HEK293 (cell line): Measurements from ENCODE around the gene SLC35E3.
A peak's percentile ranks its signal among the peaks of the same experiment; 100 is the strongest.

Experiments
- CTCF ChIA-PET: fragments of 350-600 bp; formaldehyde crosslinking; extraction: SDS; loops from one replicate; lab custom pipeline; 2021; ENCODE audit warnings: antibody characterized with exemption; lab: Yijun Ruan, JAX
- POLR2A ChIA-PET: fragments of 300-600 bp; formaldehyde crosslinking; extraction: SDS; loops from one replicate; lab custom pipeline; 2020; ENCODE audit warnings: antibody characterized with exemption, inconsistent platforms; lab: Yijun Ruan, JAX
- H3K27ac ChIP-seq: fragments of 200-500 bp; sonication (Bioruptor generic); 2 replicates; pipeline ENCODE4 v1.5.1; 2014; ENCODE audit warnings: low read depth, low read length, control low read depth, inconsistent platforms; ENCODE audit errors: extremely low read depth
- H3K36me3 ChIP-seq, 2 experiments: fragments of 200-500 bp in 1 of 2; sonication (Bioruptor generic) in 1 of 2; 1 replicate in 1 of 2; 2 replicates in 1 of 2; pipeline ENCODE4 v1.5.1; 2014 to 2017; ENCODE audit warnings: inconsistent platforms in 2 of 2, low read length in 2 of 2; ENCODE audit not compliant: control insufficient read depth in 2 of 2, insufficient read depth in 1 of 2
- H3K4me1 ChIP-seq: fragments of 200-500 bp; sonication (Bioruptor generic); 2 replicates; pipeline ENCODE4 v1.5.1; 2014; ENCODE audit warnings: mild to moderate bottlenecking, low read length, inconsistent platforms; ENCODE audit not compliant: control insufficient read depth, insufficient read depth
- H3K4me3 ChIP-seq: 2 replicates; pipeline ENCODE4 v1.5.1; 2011; ENCODE audit warnings: low read depth, mild to moderate bottlenecking, control low read depth, low read length, moderate library complexity
- H3K9me3 ChIP-seq: fragments of 200-500 bp; sonication (Bioruptor generic); 2 replicates; pipeline ENCODE4 v1.5.1; 2014; ENCODE audit warnings: low read depth, low read length, inconsistent platforms; ENCODE audit not compliant: control insufficient read depth, insufficient read depth
- GLI4 ChIP-seq: fragments of 450-650 bp; formaldehyde crosslinking; IDR thresholded peaks from 2 replicates; pipeline ENCODE4 v1.5.1; 2016; ENCODE audit warnings: missing biosample characterization, missing genetic modification characterization
- GLIS1 ChIP-seq: fragments of 450-650 bp; formaldehyde crosslinking; IDR thresholded peaks from 2 replicates; pipeline ENCODE4 v1.5.1; 2016; ENCODE audit warnings: missing biosample characterization, missing genetic modification characterization
- SCRT2 ChIP-seq: fragments of 450-650 bp; formaldehyde crosslinking; IDR thresholded peaks from 2 replicates; pipeline ENCODE4 v1.5.1; 2016; ENCODE audit warnings: missing biosample characterization, missing genetic modification characterization
- ZBTB1 ChIP-seq: fragments of 450-650 bp; formaldehyde crosslinking; IDR thresholded peaks from 2 replicates; pipeline ENCODE4 v1.5.1; 2016; ENCODE audit warnings: missing biosample characterization, missing genetic modification characterization
- ZBTB7A ChIP-seq: fragments of 450-650 bp; formaldehyde crosslinking; IDR thresholded peaks from 2 replicates; pipeline ENCODE4 v1.5.1; 2016; ENCODE audit warnings: low read depth, missing biosample characterization, missing genetic modification characterization
- ZFP37 ChIP-seq: fragments of 450-650 bp; formaldehyde crosslinking; IDR thresholded peaks from 2 replicates; pipeline ENCODE4 v1.5.1; 2016; ENCODE audit warnings: missing biosample characterization, missing genetic modification characterization
- ZNF112 ChIP-seq: fragments of 450-650 bp; formaldehyde crosslinking; IDR thresholded peaks from 2 replicates; pipeline ENCODE4 v1.5.0; 2017; ENCODE audit warnings: missing biosample characterization, missing genetic modification characterization
- ZNF184 ChIP-seq: fragments of 450-650 bp; IDR thresholded peaks from 2 replicates; pipeline ENCODE4 v1.5.1; 2018; ENCODE audit warnings: missing biosample characterization, mild to moderate bottlenecking, missing genetic modification characterization
- ZNF19 ChIP-seq: fragments of 450-650 bp; formaldehyde crosslinking; IDR thresholded peaks from 2 replicates; pipeline ENCODE4; 2016; ENCODE audit warnings: missing biosample characterization, missing genetic modification characterization, low read depth
- ZNF202 ChIP-seq: fragments of 450-650 bp; formaldehyde crosslinking; IDR thresholded peaks from 2 replicates; pipeline ENCODE4 v1.5.1; 2016; ENCODE audit warnings: missing biosample characterization, missing genetic modification characterization, borderline replicate concordance
- ZNF521 ChIP-seq: fragments of 450-650 bp; formaldehyde crosslinking; IDR thresholded peaks from 2 replicates; pipeline ENCODE4 v1.5.1; 2017; ENCODE audit warnings: missing biosample characterization, mild to moderate bottlenecking, missing genetic modification characterization
- ZNF610 ChIP-seq: fragments of 450-650 bp; formaldehyde crosslinking; IDR thresholded peaks from 2 replicates; pipeline ENCODE4 v1.5.1; 2016; ENCODE audit warnings: missing biosample characterization, missing genetic modification characterization, borderline replicate concordance
- ZNF629 ChIP-seq: fragments of 450-650 bp; formaldehyde crosslinking; IDR thresholded peaks from 2 replicates; pipeline ENCODE4 v1.5.1; 2017; ENCODE audit warnings: missing biosample characterization, missing genetic modification characterization
- ZNF654 ChIP-seq: fragments of 450-650 bp; formaldehyde crosslinking; IDR thresholded peaks from 2 replicates; pipeline ENCODE4 v1.5.1; 2016; ENCODE audit warnings: low read depth, missing biosample characterization, missing genetic modification characterization
- ZNF660 ChIP-seq: fragments of 450-650 bp; IDR thresholded peaks from 2 replicates; pipeline ENCODE4 v1.5.1; 2018; ENCODE audit warnings: missing biosample characterization, mild to moderate bottlenecking, missing genetic modification characterization
- ZNF792 ChIP-seq: fragments of 450-650 bp; formaldehyde crosslinking; IDR thresholded peaks from 2 replicates; pipeline ENCODE4 v1.5.1; 2016; ENCODE audit warnings: missing biosample characterization, missing genetic modification characterization
- ZSCAN16 ChIP-seq: fragments of 450-650 bp; formaldehyde crosslinking; IDR thresholded peaks from 2 replicates; pipeline ENCODE4 v1.5.1; 2016; ENCODE audit warnings: missing biosample characterization, missing genetic modification characterization
- ZSCAN23 ChIP-seq: fragments of 450-650 bp; formaldehyde crosslinking; IDR thresholded peaks from 2 replicates; pipeline ENCODE4 v1.5.1; 2016; ENCODE audit warnings: missing biosample characterization, missing genetic modification characterization
- TF ChIP-seq, protein P1 (sequence below): fragments of 450-650 bp; IDR thresholded peaks from 2 replicates; pipeline ENCODE4 v1.5.1; 2018; ENCODE audit warnings: missing biosample characterization, missing genetic modification characterization
- TF ChIP-seq, protein P2 (sequence below): fragments of 450-650 bp; formaldehyde crosslinking; IDR thresholded peaks from 2 replicates; pipeline ENCODE4 v1.5.1; 2017; ENCODE audit warnings: missing biosample characterization, mild to moderate bottlenecking, missing genetic modification characterization, moderate library complexity
- TF ChIP-seq, protein P3 (sequence below): fragments of 450-650 bp; formaldehyde crosslinking; optimal IDR thresholded peaks from 2 replicates; pipeline ENCODE3; 2016; ENCODE audit warnings: missing biosample characterization, mild to moderate bottlenecking, missing genetic modification characterization
- TF ChIP-seq, protein P4 (sequence below): fragments of 450-650 bp; formaldehyde crosslinking; IDR thresholded peaks from 2 replicates; pipeline ENCODE4 v1.5.1; 2016; ENCODE audit warnings: missing biosample characterization, missing genetic modification characterization
- TF ChIP-seq, protein P5 (sequence below): fragments of 450-650 bp; formaldehyde crosslinking; IDR thresholded peaks from 2 replicates; pipeline ENCODE4 v1.5.1; 2016; ENCODE audit warnings: missing biosample characterization, missing genetic modification characterization
- TF ChIP-seq, protein P6 (sequence below): fragments of 450-650 bp; formaldehyde crosslinking; IDR thresholded peaks from 2 replicates; pipeline ENCODE4 v1.5.1; 2016; ENCODE audit warnings: missing biosample characterization, missing genetic modification characterization
- TF ChIP-seq, protein P7 (sequence below): fragments of 450-650 bp; formaldehyde crosslinking; IDR thresholded peaks from 2 replicates; pipeline ENCODE4 v1.5.1; 2016; ENCODE audit warnings: missing biosample characterization, missing genetic modification characterization

Gene SLC35E3

DNA sequence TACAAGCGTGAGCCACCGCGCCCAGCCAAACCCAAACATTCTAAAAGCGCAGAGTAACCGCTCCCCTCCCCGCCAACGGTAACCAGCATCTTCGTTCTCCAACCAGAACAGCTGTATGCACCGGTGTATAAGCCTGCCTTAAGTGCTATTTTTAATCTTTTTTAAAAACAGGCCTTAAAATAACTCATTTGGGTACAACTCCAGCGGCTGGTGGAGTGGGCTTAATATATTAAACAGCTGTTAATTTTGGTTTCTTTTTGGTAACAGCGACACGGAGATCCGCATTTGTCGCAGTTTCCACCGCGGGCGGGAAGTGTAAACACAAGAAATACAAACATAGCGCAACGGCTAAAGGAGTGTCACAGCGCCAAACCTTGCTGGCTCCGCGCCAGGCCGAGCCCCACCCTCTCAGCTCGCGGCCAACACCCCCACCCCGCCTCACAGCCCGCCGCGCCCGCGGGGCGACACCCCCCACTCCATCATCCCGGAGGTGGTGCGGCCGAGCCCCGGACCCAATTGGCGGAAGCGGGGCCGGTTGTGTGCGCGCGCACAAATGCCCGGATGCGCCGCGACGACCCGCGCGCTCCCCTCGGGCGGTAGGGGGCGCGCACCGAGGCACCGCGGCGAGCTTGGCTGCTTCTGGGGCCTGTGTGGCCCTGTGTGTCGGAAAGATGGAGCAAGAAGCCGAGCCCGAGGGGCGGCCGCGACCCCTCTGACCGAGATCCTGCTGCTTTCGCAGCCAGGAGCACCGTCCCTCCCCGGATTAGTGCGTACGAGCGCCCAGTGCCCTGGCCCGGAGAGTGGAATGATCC is 61.8 kb downstream of the SLC35E3 start, which contains the start of gene MDM2 (continued):
- TF ChIP-seq, protein P1, sequence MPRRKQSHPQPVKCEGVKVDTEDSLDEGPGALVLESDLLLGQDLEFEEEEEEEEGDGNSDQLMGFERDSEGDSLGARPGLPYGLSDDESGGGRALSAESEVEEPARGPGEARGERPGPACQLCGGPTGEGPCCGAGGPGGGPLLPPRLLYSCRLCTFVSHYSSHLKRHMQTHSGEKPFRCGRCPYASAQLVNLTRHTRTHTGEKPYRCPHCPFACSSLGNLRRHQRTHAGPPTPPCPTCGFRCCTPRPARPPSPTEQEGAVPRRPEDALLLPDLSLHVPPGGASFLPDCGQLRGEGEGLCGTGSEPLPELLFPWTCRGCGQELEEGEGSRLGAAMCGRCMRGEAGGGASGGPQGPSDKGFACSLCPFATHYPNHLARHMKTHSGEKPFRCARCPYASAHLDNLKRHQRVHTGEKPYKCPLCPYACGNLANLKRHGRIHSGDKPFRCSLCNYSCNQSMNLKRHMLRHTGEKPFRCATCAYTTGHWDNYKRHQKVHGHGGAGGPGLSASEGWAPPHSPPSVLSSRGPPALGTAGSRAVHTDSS (tag by site-specific recombination), result no peak
- TF ChIP-seq ZNF610, result peak; percentile 20; the same call in 1 of the 2 replicates
- TF ChIP-seq, protein P2, sequence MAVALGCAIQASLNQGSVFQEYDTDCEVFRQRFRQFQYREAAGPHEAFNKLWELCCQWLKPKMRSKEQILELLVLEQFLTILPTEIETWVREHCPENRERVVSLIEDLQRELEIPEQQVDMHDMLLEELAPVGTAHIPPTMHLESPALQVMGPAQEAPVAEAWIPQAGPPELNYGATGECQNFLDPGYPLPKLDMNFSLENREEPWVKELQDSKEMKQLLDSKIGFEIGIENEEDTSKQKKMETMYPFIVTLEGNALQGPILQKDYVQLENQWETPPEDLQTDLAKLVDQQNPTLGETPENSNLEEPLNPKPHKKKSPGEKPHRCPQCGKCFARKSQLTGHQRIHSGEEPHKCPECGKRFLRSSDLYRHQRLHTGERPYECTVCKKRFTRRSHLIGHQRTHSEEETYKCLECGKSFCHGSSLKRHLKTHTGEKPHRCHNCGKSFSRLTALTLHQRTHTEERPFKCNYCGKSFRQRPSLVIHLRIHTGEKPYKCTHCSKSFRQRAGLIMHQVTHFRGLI (tag by site-specific recombination), result peak; percentile 97
- no peak for TF ChIP-seq ZSCAN16 (tag by site-specific recombination)
- TF ChIP-seq ZNF792, result peak; percentile 15; the same call in 1 of the 2 replicates
- TF ChIP-seq ZSCAN23, result no peak
- peak; percentile 97 for TF ChIP-seq ZBTB7A (tag by site-specific recombination)
- peak; percentile 68 for TF ChIP-seq GLI4
- TF ChIP-seq, protein P3, sequence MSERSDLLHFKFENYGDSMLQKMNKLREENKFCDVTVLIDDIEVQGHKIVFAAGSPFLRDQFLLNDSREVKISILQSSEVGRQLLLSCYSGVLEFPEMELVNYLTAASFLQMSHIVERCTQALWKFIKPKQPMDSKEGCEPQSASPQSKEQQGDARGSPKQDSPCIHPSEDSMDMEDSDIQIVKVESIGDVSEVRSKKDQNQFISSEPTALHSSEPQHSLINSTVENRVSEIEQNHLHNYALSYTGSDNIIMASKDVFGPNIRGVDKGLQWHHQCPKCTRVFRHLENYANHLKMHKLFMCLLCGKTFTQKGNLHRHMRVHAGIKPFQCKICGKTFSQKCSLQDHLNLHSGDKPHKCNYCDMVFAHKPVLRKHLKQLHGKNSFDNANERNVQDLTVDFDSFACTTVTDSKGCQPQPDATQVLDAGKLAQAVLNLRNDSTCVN (tag by site-specific recombination), result peak; percentile 99
- TF ChIP-seq ZNF660 (tag by site-specific recombination), result peak; percentile 53
- TF ChIP-seq, all 188 proteins: peak for 72

DNA sequence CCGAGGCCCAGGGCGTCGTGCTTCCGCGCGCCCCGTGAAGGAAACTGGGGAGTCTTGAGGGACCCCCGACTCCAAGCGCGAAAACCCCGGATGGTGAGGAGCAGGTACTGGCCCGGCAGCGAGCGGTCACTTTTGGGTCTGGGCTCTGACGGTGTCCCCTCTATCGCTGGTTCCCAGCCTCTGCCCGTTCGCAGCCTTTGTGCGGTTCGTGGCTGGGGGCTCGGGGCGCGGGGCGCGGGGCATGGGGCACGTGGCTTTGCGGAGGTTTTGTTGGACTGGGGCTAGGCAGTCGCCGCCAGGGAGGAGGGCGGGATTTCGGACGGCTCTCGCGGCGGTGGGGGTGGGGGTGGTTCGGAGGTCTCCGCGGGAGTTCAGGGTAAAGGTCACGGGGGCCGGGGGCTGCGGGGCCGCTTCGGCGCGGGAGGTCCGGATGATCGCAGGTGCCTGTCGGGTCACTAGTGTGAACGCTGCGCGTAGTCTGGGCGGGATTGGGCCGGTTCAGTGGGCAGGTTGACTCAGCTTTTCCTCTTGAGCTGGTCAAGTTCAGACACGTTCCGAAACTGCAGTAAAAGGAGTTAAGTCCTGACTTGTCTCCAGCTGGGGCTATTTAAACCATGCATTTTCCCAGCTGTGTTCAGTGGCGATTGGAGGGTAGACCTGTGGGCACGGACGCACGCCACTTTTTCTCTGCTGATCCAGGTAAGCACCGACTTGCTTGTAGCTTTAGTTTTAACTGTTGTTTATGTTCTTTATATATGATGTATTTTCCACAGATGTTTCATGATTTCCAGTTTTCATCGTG is 62.6 kb downstream of the SLC35E3 start:
- CTCF ChIA-PET, result interaction anchor here (0.6 to 1.6 kb wide), 5 partner anchors 9 to 70 kb away, joined by 3 to 5 read pairs (median 4); no protein-coding TSS in a partner anchor
- no peaks in the 10 kb centered on the region for H3K9me3 ChIP-seq
- POLR2A ChIA-PET, result interaction anchor here (0.6 to 2.7 kb wide), 22 partner anchors 9 to 943 kb away, joined by 3 to 61 read pairs (median 4); partner anchors contain the start of genes MDM1, RAP1B and SLC35E3
- peak overlapping the region; percentile 100 for H3K27ac ChIP-seq
- H3K36me3 ChIP-seq, result peaks cover 37 to 40% of the 10 kb centered on the region in 2 experiments
- peaks cover 11% of the 10 kb centered on the region; the same call in 1 of the 2 replicates for H3K4me1 ChIP-seq
- peak overlapping the region; percentile 97 for H3K4me3 ChIP-seq
- TF ChIP-seq SCRT2 (peak; percentile 80), ZNF112 (no peak), ZNF19 (tag by site-specific recombination) (no peak), ZNF610 (peak; percentile 71), ZNF184 (tag by site-specific recombination) (0 out of 2 replicates have a peak, but pooled peaks have one; percentile 39), ZNF521 (tag by site-specific recombination) (no peak), ZFP37 (tag by site-specific recombination) (peak; percentile 70; the same call in 1 of the 2 replicates), ZNF202 (no peak), ZNF629 (tag by site-specific recombination) (peak; percentile 93), GLIS1 (peak; percentile 98), ZNF654 (tag by site-specific recombination) (no peak), ZBTB1 (peak; percentile 91)
- TF ChIP-seq, protein P4, sequence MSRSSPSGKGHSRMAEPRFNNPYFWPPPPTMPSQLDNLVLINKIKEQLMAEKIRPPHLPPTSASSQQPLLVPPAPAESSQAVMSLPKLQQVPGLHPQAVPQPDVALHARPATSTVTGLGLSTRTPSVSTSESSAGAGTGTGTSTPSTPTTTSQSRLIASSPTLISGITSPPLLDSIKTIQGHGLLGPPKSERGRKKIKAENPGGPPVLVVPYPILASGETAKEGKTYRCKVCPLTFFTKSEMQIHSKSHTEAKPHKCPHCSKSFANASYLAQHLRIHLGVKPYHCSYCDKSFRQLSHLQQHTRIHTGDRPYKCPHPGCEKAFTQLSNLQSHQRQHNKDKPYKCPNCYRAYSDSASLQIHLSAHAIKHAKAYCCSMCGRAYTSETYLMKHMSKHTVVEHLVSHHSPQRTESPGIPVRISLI, result peak; percentile 66; the same call in 1 of the 2 replicates
- TF ChIP-seq, protein P5, sequence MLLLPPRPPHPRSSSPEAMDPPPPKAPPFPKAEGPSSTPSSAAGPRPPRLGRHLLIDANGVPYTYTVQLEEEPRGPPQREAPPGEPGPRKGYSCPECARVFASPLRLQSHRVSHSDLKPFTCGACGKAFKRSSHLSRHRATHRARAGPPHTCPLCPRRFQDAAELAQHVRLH (tag by site-specific recombination), result peak; percentile 83
- TF ChIP-seq, protein P6, sequence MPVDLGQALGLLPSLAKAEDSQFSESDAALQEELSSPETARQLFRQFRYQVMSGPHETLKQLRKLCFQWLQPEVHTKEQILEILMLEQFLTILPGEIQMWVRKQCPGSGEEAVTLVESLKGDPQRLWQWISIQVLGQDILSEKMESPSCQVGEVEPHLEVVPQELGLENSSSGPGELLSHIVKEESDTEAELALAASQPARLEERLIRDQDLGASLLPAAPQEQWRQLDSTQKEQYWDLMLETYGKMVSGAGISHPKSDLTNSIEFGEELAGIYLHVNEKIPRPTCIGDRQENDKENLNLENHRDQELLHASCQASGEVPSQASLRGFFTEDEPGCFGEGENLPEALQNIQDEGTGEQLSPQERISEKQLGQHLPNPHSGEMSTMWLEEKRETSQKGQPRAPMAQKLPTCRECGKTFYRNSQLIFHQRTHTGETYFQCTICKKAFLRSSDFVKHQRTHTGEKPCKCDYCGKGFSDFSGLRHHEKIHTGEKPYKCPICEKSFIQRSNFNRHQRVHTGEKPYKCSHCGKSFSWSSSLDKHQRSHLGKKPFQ (tag by site-specific recombination), result peak; percentile 100
- TF ChIP-seq, protein P7, sequence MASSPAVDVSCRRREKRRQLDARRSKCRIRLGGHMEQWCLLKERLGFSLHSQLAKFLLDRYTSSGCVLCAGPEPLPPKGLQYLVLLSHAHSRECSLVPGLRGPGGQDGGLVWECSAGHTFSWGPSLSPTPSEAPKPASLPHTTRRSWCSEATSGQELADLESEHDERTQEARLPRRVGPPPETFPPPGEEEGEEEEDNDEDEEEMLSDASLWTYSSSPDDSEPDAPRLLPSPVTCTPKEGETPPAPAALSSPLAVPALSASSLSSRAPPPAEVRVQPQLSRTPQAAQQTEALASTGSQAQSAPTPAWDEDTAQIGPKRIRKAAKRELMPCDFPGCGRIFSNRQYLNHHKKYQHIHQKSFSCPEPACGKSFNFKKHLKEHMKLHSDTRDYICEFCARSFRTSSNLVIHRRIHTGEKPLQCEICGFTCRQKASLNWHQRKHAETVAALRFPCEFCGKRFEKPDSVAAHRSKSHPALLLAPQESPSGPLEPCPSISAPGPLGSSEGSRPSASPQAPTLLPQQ (tag by site-specific recombination), result peak; percentile 84
